GM19468 (cell line): ENCODE data around the gene NFAM1.

Source experiments
- ATAC-seq: cut with Tn5 transposase; IDR thresholded peaks from one replicate; pipeline ENCODE4 v1.9.1; 2021; ENCODE audit warnings: mild to moderate bottlenecking, moderate library complexity, moderate number of reproducible peaks; ENCODE audit not compliant: unreplicated experiment; ENCODE audit errors: extremely low read depth

Gene NFAM1

GRCh38 chr22:42387631-42388030 lies 44.6 kb downstream of the NFAM1 start:
- no peak for ATAC-seq

DNA sequence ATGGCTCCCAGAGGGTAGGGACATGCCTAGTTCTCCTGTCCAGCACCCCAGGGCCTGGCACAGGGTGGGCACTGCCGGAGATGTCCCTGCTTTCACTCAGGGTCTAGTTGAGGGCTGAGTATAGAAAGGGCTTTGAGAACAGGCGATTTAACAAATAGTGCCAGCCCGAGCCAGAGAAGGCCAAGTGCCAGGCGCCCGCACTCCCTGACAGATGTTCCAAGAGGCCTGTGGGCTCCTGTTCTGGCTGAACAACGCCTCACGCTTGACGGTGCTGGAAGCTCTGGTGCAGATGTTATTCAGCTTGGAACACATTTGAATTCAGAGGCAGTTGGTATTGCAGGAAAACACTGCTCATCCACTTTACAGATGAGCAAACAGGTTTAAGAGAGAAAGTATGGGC lies 46.5 kb downstream of the NFAM1 start:
- no peak for ATAC-seq

GRCh38 chr22:42384506-42384905 lies 47.7 kb downstream of the NFAM1 start:
- ATAC-seq: no peak

DNA sequence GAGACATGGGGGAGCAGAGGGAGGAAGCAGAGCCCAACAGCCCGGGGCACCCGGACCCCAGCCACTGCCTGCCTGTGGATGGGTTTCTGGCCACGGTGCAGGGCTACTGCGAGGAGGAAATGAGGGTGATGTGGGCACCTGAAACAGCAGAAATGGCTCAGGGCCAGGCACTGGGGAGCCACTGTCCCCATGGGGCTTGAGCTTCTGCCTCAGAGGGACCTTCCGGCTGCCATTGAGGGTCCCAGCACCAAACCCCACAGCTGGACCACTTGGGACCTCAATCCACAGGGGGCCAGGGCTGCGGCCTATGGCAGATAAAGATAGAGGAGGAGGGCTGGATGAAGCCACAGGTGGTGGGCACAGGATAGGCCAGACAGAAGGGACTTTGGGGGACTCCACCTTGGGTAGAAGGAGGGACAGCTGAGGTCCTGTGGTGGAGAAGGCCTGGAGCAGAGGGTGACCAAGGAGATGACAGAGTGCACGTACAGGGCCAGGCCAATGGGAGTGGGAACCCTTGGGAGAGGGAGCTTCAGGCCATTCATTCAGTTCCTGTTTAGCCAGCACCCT lies 48.3 kb downstream of the NFAM1 start:
- ATAC-seq: no peak

GRCh38 chr22:42383287-42383686 lies 48.9 kb downstream of the NFAM1 start:
- ATAC-seq: no peak

GRCh38 chr22:42380769-42381551 lies 51.2 kb downstream of the NFAM1 start:
- no peak for ATAC-seq

DNA sequence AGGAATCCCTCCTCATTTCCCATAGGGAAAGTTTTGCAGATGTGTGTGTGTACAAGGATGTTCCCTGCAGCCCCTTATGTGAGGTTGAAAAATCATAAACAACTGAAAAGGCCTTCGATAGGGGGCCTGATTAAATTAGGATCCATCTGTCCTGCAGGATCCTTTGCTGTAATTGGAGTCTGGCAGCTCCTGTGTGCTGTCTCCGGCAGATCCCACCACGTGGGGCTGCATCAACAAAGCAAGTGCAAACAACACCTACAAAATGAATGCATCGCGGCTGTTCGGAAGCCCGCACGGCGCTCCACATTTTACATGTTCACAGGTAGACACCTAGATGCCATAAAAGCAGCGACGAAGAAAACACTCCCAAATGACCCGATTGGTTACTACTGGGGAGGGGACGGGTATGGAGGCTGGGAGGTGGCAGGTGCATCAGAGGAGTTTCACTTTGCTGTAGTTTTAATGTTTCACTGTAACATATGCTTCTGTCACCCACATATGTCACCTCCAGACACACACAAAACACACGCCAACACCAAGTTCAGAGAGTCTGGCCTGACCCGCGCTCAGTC lies 52.2 kb downstream of the NFAM1 start:
- ATAC-seq: no peak

DNA sequence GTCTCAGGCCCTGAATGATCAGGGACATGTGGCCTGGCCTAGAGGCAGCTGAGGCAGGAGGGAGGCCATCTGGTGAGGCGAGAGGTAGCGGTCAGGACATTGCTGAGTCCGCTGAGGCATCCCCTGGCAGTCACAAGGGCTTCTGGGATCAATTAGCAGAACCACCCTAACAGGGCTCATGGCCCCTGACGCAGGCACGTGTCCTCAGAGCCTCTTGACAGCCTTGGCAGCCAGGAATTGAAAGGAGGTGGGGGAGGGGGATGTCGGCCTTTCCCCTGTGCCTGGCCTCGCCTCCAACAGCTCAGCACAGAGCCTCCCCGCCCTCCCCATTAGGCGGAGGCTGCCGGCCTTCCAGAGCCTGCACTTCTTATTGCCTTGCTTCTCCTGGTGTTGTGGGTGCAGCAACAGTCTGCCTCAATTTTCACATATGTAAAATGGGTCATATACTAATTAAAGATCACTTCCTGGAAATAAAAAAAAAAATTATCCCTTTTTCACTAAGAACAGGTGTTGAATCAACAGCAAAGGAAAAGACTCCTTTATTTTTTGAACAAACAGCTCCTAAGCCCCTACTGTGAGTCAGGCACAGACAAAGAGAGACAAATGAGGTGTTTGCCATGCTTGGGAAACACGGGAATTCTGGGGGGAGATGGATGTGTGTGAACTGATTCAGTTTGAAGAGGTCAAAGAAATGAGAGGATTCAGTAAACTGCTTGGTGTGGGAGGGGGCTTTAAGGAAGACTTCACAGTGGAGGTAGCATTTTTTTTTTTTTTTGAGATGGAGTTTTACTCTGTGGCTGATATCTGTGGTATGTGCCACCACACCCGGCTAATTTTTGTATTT lies 55.3 kb downstream of the NFAM1 start:
- ATAC-seq: no peak

DNA sequence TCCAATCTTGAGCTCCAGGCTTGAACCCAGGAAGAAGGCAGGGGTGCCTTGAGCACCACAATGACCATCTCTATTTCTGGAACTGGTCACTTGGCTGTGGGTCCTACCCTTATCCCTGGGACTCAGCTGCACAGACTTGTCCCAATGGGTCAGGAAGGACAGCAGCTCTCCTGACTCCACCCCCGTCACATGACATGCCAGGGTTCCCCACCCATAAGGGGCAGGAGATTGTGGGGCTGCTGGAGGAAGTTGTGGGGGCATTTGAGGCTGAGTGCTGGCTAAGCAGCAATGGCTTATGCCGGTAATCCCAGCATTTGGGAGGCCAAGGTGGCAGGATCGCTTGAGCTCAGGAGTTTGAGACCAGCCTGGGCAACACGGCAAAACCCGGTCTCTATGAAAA lies 56.2 kb downstream of the NFAM1 start:
- no peak for ATAC-seq

DNA sequence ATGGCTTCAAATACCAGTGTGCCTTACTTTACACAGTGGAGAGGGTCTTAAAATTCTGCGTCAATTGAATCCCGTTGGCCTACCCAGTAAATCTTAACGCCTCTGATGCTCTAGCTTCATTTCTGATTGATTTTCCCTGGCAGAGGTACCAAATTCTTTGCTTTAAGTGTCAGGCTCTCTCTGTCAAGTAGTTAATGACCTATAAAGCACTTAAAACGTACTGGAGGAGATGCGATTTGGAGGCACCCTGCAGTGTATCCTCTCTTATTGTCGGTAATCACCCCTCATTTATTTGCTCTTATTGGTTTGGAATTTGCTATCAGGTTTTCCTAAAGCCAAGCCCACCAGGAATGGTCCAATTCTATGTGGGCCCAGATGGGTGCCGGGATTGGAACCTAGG lies 59.2 kb downstream of the NFAM1 start:
- ATAC-seq: no peak

DNA sequence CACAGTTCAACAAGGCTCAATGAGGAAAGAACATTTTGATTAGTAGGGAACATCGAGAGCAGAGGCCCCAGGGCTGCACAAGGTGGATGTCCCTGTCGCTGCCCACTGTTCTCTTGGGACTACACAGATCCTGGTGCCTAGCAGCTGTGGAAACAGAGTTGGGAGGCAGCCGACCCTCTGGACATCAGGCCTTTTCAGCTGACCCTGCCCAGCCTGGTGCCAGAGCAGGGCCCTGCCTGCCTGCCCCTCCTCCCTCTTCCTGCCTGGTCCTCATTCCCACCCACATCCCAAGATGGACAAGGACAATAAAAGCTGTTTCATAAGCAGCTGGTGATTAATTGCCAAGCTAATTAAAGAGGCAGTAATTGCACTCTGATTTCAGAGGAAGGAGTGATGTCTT lies 60.7 kb downstream of the NFAM1 start:
- no peak for ATAC-seq

- ATAC-seq: no peak
These were observed 61.1 kb downstream of the NFAM1 start for GRCh38 chr22:42371099-42371498.

- ATAC-seq: peak; percentile 77
These were observed 62.8 kb downstream of the NFAM1 start for GRCh38 chr22:42369250-42370041.

DNA sequence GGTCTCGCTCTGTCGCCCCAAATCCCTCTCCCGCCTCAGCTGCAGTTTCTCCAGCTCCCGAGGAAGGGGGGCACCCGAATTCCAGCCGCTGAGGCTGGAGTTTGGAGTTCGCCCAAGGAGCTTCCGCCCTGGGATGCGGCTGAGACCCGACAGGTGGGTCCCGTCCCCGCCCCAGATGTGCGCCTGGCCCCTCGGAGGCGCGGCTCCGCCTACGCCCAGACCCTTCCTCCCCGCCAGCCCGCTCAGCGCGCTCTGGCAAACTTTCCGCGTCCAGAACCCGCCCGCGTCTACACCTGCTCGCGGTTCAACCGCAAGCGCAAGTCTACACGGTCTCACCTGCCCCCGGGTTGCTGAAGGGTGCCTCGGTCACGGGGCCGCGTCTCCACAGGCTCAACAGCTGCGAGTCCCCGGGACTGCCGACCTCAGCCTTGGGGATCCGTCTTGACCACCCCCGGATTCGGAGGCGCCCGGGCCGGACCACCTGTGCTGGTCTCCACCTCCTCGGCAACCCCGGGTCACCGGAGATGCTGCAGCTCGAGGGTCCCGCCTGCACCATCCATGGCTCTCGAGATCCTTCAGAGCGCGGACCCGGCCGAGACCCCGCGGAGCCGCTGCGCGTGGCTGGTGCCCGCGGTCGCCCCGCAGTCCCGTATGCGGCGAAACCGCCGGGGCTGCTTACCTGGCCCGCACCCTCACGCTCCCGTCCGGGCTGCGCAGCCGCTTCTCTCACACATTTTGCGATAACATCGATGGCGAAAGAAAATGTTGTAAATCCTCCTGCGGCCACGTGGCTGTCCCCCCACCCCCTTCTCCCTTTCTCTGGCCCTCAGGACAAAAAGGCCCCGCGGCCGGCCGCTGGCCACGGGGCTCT lies 63.6 kb downstream of the NFAM1 start:
- ATAC-seq: no peak

GRCh38 chr22:42367980-42368378 lies 64.2 kb downstream of the NFAM1 start:
- ATAC-seq: no peak

GRCh38 chr22:42366806-42367581 lies 65.2 kb downstream of the NFAM1 start:
- no peak for ATAC-seq

DNA sequence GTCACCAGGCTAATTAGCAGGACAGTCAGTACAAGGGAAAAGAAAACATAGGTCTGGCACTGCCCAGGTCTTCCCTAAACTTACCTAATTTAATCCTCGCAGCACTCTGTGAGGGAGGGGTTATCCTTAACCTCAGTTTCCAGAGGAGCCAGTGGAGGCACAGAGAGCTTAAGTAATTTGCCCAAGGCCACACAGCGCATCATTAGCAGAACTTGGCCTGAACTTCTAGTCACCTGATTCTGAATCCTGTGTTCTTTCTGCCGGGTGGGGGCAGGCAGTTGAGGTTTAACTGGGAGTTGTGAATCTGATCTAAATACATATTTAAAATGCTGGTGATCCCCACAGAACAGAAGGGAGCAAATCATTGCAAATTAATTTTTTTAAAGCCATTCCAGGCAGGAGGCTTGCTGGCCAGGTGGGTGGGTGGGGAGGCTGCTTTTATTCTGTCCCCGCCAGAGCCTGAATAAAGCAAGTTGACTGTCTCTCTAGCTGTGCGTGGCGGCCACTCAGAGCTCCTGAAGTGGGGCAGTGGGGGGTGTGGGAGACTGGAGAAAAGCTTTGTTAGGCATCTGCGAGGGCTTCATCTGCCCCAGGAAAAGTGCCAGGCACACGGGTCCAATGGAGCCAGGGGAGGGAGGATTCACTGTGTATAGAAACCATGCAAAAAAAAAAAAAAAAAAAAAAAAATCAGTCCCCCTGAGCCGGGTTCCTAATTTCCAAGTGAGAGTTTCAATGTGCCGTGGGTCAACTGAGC lies 66.1 kb downstream of the NFAM1 start:
- ATAC-seq: no peak
